ENCODE results near the gene POGZ. TPM values are rescaled to one million over a fixed set of nuclear protein-coding genes. Genes with fewer than 3 reads are reported as not detected.

POGZ gene
- 44.9 and 51.7 TPM in 2 replicates for total RNA-seq

GRCh38 chr1:151459331-151460046, at the start of gene POGZ:
Gene POGZ (minus strand): TSS chr1:151459494. CDS start chr1:151442204, 17,290 bp downstream.

DNA sequence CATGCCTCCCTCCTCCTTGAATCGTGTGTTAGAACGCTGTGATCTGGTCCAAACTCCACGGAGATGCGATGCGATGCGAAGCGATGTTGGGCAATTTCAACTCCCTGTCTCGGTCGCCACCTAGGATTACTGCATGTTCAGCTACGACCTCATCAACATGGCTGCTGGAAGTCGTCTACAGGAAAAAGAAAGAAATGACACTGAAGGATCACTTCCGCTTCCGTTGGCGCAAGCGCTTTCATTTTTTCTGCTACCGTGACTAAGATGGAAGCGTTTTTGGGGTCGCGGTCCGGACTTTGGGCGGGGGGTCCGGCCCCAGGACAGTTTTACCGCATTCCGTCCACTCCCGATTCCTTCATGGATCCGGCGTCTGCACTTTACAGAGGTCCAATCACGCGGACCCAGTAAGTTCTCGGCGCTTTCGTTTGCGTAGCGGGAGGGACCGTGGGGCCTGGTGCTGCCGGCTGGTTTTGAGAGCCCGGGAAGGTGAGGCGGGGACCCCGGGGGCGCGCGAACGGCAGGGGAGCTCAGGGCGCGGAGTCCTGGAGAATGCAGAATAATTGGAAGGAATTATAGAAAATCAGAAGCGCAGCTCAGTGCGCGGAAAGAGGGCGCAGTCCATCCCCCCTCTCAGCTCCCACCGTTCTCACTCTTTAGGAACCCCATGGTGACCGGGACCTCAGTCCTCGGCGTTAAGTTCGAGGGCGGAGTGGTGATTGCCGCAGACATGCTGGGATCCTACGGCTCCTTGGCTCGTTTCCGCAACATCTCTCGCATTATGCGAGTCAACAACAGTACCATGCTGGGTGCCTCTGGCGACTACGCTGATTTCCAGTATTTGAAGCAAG, 59.7 kb downstream of the POGZ start, which contains the start of gene PSMB4:
Gene PSMB4 (plus strand): TSS at position 250 of the 848 bp plus-strand sequence. CDS start 15 bp downstream, at position 265.

DNA sequence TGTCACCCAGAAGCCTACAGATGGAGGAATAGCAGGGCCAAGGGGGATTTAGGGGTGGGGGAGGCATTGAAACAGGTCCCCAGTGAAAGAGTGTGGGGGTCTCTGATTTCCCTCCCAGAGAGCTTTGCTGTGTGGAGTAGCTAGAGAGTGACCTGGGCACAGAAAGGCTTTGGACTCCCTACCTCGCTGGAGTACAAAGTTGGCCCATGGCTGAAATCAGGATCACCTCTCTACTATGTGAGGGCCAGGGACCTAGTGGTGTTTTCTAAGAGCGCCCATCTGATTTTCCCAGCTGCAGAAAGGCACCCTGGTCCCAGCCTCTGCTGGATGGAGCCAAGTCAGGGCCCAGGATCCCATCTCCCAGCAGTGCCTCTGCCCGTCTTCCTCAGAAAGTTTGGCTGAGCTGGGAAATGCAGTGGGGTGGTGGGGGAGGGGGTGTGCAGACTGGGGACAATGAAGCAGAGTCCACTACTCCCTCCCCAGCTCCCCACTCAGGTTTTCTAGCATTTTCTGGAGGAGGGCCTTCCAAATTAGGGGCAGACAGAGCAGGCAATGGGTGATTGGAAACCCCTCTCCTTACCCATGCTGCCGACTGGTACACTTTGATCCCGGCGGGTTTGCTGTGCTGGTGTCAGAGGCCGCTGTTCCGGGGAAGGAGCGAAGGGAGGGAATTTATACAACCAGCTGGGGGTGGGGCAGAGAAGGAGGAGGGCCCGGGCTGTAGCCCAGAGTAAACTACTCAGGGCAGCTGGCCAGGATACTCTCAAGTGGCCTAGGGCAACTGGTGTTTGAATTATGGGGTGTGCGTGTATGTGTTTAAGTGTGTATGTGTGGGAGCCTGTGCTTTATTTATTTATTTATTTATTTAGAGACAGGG, 87.0 kb downstream of the POGZ start, which contains the start of gene SELENBP1:
Gene SELENBP1 (minus strand): TSS at position 648 of the 877 bp plus-strand sequence. CDS start 64 bp downstream, at position 584.

Small RNA genes within 50 kb of the gene (small RNA-seq; reads per million reads assigned to genes)
- gene RNY4P25 = not detected

Other genes starting within 250 kb of the POGZ start
- gene PSMD4, start 204.8 kb downstream of the POGZ start, total RNA-seq = 122 and 124 TPM in 2 replicates
- gene ZNF687, start 177.2 kb downstream of the POGZ start, total RNA-seq = 9.8 and 11.3 TPM in 2 replicates
- 42.9 and 43.9 TPM in 2 replicates for gene PI4KB, start 132.1 kb downstream of the POGZ start, total RNA-seq
- gene RFX5, start 112.2 kb downstream of the POGZ start, total RNA-seq = 51.7 and 62.8 TPM in 2 replicates
- 11.3 and 12.1 TPM in 2 replicates for gene SELENBP1, start 86.8 kb downstream of the POGZ start, total RNA-seq
- 355 and 391 TPM in 2 replicates for gene PSMB4, start 59.9 kb downstream of the POGZ start, total RNA-seq
- 0.93 and 1.7 TPM in 2 replicates for gene CGN, start 51.9 kb upstream of the POGZ start, total RNA-seq
- gene TUFT1, start 80.8 kb upstream of the POGZ start, total RNA-seq = 1.9 and 2.9 TPM in 2 replicates
- 23.1 and 25.5 TPM in 2 replicates for gene SNX27, start 152.6 kb upstream of the POGZ start, total RNA-seq